NCI-H748 (cell line): Measurements from ENCODE around the gene PTPRO.
"Not testable (repeated sequence)": the region's sequence is repeated elsewhere in the genome, so short reads cannot be mapped to it uniquely, and the experiment has no call there.

ENCODE experiments used
- DNase-seq: peaks from one replicate; lab custom pipeline; 2025; ENCODE audit not compliant: unreplicated experiment; lab: John Stamatoyannopoulos, UW

Gene PTPRO

GRCh38 chr12:15599266-15600037 lies 277.1 kb downstream of the PTPRO start:
- peak; percentile 56 for DNase-seq

DNA sequence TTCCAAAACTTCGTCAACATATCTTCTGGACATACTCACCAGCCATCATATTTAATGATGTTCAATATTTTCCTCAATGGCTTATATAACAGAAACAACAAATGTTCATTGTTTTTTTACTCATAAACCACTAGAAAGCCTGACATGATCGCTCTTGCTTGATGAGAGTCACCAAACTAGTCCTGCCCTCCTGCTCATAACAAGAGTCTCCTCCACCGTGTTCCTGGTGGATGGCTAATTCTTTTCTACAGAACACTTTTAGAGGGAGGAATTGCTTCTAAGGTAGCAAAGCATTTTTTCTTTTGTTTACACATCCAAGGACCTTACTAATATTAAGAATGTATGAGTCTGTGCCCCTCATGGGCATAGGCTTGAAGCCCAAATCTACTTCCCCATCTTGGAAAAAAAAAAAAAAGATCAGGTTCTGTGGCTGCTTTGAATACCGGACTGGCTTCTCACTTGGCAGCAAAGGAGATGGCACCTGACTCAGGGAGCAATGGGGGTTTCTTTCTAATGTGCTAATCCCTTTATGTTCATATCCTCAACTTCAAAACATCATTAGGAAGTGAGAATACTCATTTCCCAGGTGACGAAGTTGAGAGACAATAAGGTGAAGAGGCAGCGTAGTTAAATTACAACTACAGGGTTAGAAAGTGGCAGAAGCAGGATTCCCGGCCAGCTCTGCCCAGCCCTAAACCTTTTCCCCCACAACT lies 278.1 kb downstream of the PTPRO start:
- DNase-seq, result no peak

- DNase-seq, result no peak
Observed at GRCh38 chr12:15601210-15601800, 279.0 kb downstream of the PTPRO start.

DNA sequence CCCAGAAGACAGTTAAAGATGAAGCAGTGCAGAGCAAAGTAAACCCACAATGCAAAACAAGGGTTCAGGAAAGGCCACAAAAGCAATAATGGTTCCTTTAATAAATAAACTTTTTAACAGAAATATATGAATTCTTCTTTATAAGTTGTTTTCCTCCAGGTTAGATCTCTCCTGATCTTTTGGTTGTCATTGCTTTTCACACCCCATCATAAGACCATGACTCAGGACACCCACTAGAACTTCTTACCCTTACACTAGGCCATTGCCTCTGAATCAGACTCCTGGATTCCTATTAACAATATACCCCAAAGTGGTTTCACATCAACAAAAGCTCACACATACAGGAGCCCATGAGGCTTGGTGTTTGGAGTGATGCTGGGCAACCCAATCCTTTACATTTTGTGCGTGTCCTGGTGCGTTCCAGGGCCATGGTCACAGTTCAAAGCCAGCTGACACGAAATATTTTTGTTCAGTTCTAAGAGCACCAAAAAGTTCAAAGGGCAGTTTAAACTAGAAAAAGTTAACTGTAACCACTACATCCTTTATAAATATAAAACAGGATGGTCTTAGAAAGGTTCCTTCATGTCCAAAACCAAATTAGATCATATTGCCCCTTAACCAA lies 279.9 kb downstream of the PTPRO start:
- no peak for DNase-seq

DNA sequence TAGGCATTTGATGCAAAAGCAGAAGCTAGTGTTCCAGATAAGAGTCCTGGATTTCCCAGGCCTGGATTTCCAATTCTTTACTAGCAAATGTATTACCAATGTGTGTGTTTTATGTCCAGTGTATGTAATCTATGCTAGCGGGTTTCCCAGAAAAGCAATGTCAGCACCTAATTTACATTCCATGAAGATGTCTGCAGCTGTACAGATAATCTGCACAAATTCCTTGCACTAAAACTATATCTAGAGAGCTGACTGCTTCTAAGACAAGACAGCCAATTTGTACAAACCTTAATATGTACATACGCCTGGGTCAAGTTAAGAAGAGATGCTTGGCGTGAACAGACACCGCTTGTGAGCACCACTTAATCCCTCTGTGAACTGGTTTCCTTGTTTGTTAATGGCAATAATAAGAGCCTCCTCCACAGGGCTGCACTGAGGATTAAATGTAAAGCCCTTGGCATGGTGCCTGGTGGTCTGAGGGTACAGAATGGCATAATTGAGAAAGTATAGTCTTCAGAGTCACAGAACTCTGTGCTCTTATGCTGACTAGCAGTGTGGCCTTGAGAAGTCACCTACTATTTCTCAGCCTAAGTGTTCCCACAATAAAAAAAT lies 281.3 kb downstream of the PTPRO start:
- DNase-seq, result peak; percentile 55

DNA sequence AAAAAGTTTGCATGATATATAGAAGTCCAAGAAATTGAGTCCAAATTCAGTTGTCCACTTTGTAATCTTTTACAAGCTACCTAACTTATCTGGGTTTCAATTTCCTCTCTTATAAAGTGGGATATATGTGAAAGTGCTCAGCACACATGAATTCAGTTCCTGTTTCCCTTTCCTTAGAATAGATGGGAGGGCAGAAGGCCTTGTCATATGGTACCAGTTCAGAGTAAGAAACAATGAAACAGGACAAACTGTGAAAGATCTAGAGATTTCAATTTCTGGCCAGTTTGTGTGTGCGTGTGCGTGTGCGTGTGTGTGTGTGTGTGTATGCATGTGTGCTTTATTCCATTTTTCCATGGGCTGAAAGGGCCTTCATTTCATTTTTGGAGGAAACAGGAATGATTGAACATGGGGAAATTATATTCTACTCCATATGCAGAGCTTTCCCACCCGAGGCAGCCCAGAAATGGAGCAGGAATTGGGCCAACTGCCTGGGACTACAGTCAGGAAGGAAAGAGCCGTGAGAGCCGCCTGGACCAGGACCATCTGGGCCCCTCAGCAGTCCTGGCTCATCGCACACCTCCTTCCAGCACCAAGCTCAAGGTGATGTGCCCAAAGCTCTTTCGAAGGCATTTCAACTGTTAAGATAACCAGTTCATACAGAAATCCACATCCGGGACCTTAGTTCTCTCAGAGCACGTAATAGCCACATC lies 283.7 kb downstream of the PTPRO start:
- no peak for DNase-seq

- no peak for DNase-seq
Observed at GRCh38 chr12:15608406-15608805, 286.1 kb downstream of the PTPRO start.

GRCh38 chr12:15608941-15609340 lies 286.6 kb downstream of the PTPRO start:
- no peak for DNase-seq

DNA sequence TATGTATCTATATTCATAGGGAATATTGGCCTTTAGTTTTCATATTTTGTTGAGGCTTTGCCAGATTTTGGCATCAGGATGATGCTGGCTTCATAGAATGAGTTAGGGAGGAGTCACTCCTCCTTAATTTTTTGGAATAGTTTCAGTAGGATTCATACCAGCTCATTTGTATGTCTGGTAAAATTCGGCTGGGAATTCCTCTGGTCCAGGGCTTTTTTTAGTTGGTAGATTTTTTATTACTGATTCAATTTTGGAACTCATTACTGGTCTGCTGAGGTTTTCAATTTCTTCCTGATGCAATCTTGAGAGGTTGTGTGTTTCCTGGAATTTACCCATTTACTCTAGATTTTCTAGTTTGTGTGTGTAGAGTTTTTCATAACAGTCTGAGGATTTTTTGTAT lies 291.7 kb downstream of the PTPRO start:
- DNase-seq, result no peak

GRCh38 chr12:15616495-15616894 lies 294.2 kb downstream of the PTPRO start:
- not testable (repeated sequence) for DNase-seq

- DNase-seq, result no peak
Observed at GRCh38 chr12:15620741-15621539, 298.6 kb downstream of the PTPRO start.

GRCh38 chr12:15625075-15625474 lies 302.8 kb downstream of the PTPRO start:
- DNase-seq, result no peak

DNA sequence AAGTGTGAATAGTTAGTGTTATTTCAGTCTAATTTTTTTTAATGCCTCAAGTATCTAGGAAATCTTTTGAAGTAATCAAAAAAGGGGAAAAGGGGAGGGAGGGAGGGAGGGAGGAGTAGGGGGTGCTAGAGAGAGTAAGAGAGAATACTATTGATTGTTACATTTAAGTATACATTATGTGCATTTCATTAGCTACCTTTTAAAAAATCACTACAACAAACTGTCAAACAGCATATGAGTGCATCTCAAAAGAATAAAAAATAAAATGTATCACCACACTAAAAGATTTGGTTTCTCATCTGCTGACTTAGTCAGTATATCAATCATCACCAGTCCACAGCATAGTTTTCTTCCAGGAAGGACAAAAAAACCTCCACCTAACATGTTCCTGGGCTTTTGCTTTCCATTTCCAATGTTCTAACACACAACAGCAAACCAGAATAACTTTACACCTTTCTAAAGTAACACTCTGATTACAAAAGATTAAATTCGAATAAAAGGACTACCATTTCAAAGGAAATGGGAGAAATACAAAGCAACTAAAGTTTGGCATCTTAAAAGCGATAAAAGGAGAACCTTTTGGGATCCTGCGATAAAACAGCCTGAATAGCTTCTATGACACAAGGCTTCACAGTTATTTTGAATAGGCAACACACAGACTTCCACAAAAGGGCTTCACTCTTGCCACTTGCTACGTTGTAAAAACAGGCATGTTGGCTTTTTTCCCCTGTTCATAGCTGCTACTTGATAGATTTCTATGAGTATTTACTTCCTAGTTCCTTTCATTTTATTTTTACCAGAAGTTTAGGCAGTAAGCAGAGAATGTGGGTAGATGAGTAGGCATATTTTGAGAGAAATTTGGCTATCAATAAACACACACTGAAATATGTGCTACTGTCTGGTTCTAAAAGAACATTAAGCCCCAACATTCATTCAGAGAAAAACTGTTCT lies 306.0 kb downstream of the PTPRO start:
- DNase-seq, result no peak

DNA sequence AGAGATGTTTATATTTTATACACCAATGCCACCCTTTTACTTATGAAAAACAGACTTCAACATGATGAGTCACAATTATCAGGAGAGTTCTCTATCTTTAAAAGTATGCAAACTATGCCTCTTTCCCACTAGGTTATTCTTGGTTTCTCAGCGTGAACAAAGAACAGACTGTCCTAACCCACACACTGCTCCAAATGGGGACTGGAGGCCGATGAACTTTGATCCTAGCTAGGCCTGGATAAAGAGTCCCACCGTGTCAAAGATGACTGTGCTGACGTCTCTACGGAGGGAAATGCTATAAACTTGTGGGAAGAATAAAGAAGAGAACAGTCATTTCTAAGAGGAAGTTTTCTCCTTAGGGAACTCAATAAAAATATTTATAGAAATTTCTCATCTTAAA lies 306.8 kb downstream of the PTPRO start:
- DNase-seq, result no peak

DNA sequence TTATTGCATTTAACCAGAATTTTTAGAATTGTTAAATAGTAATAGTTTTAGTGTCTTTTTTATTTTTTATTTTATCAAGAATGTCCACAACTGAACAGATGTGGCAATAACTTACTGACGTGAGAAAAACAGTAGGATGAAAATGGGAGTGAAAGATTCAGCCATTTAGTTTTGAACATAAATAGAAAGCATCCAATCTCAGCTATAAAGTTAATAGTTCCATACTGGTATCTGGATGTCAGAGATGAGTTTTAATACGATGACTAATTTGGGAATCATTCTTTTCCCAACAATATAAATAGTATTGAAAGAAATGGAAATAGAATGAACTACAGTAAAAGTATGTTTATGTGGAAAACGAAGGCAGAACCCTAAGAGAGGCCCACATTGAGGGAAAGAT lies 307.5 kb downstream of the PTPRO start:
- no peak for DNase-seq

- peak; percentile 69 for DNase-seq
Observed at GRCh38 chr12:15631007-15631715, 308.9 kb downstream of the PTPRO start.

GRCh38 chr12:15632708-15633107 lies 310.4 kb downstream of the PTPRO start:
- DNase-seq, result no peak

DNA sequence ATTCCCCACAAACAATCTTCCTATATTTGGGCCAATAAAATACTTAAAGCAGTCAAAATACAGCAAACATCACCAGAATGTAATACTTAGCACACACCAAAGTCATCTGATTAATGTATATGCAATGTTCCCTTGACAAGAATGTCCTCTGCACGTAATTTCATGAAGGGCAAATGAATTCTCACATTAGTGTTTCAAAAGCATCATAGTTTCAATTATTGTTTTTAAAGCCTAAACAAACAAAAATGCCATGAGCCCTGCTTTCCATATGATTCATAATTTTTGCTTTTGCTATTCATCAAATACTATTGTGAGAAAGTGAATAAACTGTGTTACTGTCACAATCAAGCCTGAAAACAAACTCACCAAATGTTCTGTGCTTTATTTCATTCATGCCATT lies 310.9 kb downstream of the PTPRO start:
- no peak for DNase-seq
